ENCODE measurements around the gene TSPAN32. TPM values are rescaled to one million over a fixed set of nuclear protein-coding genes. Genes with fewer than 3 reads are reported as not detected.
A peak's percentile ranks its signal among the peaks of the same experiment; 100 is the strongest.

TSPAN32 gene
- total and polyA plus RNA-seq, 2 donors (not counting 1 experiment from before 2014, with no cell fraction given) = 0.17 TPM; not detected in 1

- no peaks in the 10 kb centered on the region for H3K36me3 ChIP-seq (ENCODE audit: control insufficient read depth, insufficient read depth, low read length)
- no peaks in the 10 kb centered on the region for H4K20me1 ChIP-seq (ENCODE audit: control insufficient read depth, extremely low read depth, insufficient read depth, low read length)
- no peak overlapping the region for H3K4me3 ChIP-seq (replicated peaks in 1 of 4; ENCODE audit: control extremely low read depth in 1 of 4, insufficient read depth in 1 of 4, low read depth in 3 of 4, low read length in 4 of 4)
- no peaks in the 10 kb centered on the region for H3K79me2 ChIP-seq (ENCODE audit: control insufficient read depth, insufficient read depth, low read length)
- DNase-seq (ENCODE audit: low read depth in 2 of 2) = no peak
- TF ChIP-seq CTCF (conservative IDR thresholded peaks at IDR 0.05 in 1 of 2, IDR thresholded peaks at IDR 0.05 in 1 of 2; ENCODE audit: low read depth in 1 of 2, low read length in 2 of 2) (no peak), EZH2 (IDR thresholded peaks at IDR 0.05; ENCODE audit: low read length, missing control alignments) (no peak)
- H3K4me2 ChIP-seq (ENCODE audit: extremely low read depth, insufficient read depth, low read length) = no peak overlapping the region
- no peaks in the 10 kb centered on the region for H3K9me3 ChIP-seq (ENCODE audit: control insufficient read depth, insufficient read depth, low read depth, low read length)
- H3K9ac ChIP-seq (ENCODE audit: insufficient read depth, low read length) = no peak overlapping the region
- no peaks in the 10 kb centered on the region for H3K27me3 ChIP-seq (ENCODE audit: control insufficient read depth, insufficient read depth, low read length)
- no peak overlapping the region for H3K27ac ChIP-seq (ENCODE audit: insufficient read depth, low read length)
- no peak overlapping the region for H2AFZ ChIP-seq (ENCODE audit: low read length)
- H3K4me1 ChIP-seq (ENCODE audit: control insufficient read depth, extremely low read depth, insufficient read depth, low read length) = peaks cover 13% of the 10 kb centered on the region
Measured at GRCh38 chr11:2310786-2311352, 9.1 kb downstream of the TSPAN32 start.

- Histone ChIP-seq H3K36me3 (ENCODE audit: control insufficient read depth, insufficient read depth, low read length) (no peaks in the 10 kb centered on the region), H3K27ac (ENCODE audit: insufficient read depth, low read length) (no peak overlapping the region), H3K9me3 (ENCODE audit: control insufficient read depth, insufficient read depth, low read depth, low read length) (no peaks in the 10 kb centered on the region), H3K27me3 (ENCODE audit: control insufficient read depth, insufficient read depth, low read length) (no peaks in the 10 kb centered on the region), H2AFZ (ENCODE audit: low read length) (no peak overlapping the region), H3K4me2 (ENCODE audit: extremely low read depth, insufficient read depth, low read length) (no peak overlapping the region), H3K79me2 (ENCODE audit: control insufficient read depth, insufficient read depth, low read length) (no peaks in the 10 kb centered on the region), H3K4me3 (replicated peaks in 1 of 4; ENCODE audit: control extremely low read depth in 1 of 4, insufficient read depth in 1 of 4, low read depth in 3 of 4, low read length in 4 of 4) (no peak overlapping the region), H3K9ac (ENCODE audit: insufficient read depth, low read length) (no peak overlapping the region), H3K4me1 (ENCODE audit: control insufficient read depth, extremely low read depth, insufficient read depth, low read length) (peaks cover 12% of the 10 kb centered on the region), H4K20me1 (ENCODE audit: control insufficient read depth, extremely low read depth, insufficient read depth, low read length) (no peaks in the 10 kb centered on the region)
- TF ChIP-seq CTCF (conservative IDR thresholded peaks at IDR 0.05 in 1 of 2, IDR thresholded peaks at IDR 0.05 in 1 of 2; ENCODE audit: low read depth in 1 of 2, low read length in 2 of 2) = no peak
- TF ChIP-seq EZH2 (IDR thresholded peaks at IDR 0.05; ENCODE audit: low read length, missing control alignments) = no peak
- DNase-seq (ENCODE audit: low read depth in 2 of 2) = no peak
Measured at GRCh38 chr11:2311353-2312133, 9.7 kb downstream of the TSPAN32 start.

- TF ChIP-seq EZH2 (IDR thresholded peaks at IDR 0.05; ENCODE audit: low read length, missing control alignments) (no peak), CTCF (conservative IDR thresholded peaks at IDR 0.05 in 1 of 2, IDR thresholded peaks at IDR 0.05 in 1 of 2; ENCODE audit: low read depth in 1 of 2, low read length in 2 of 2) (no peak)
- H3K4me1 ChIP-seq (ENCODE audit: control insufficient read depth, extremely low read depth, insufficient read depth, low read length) = peaks cover 9% of the 10 kb centered on the region
- H3K27ac ChIP-seq (ENCODE audit: insufficient read depth, low read length) = no peak overlapping the region
- H2AFZ ChIP-seq (ENCODE audit: low read length) = no peak overlapping the region
- H3K36me3 ChIP-seq (ENCODE audit: control insufficient read depth, insufficient read depth, low read length) = no peaks in the 10 kb centered on the region
- H3K4me2 ChIP-seq (ENCODE audit: extremely low read depth, insufficient read depth, low read length) = no peak overlapping the region
- H3K79me2 ChIP-seq (ENCODE audit: control insufficient read depth, insufficient read depth, low read length) = no peaks in the 10 kb centered on the region
- no peaks in the 10 kb centered on the region for H3K9me3 ChIP-seq (ENCODE audit: control insufficient read depth, insufficient read depth, low read depth, low read length)
- no peaks in the 10 kb centered on the region for H3K27me3 ChIP-seq (ENCODE audit: control insufficient read depth, insufficient read depth, low read length)
- no peak overlapping the region for H3K9ac ChIP-seq (ENCODE audit: insufficient read depth, low read length)
- peak; percentile 54 to 71 for DNase-seq (ENCODE audit: low read depth in 2 of 2)
- no peak overlapping the region for H3K4me3 ChIP-seq (replicated peaks in 1 of 4; ENCODE audit: control extremely low read depth in 1 of 4, insufficient read depth in 1 of 4, low read depth in 3 of 4, low read length in 4 of 4)
- H4K20me1 ChIP-seq (ENCODE audit: control insufficient read depth, extremely low read depth, insufficient read depth, low read length) = no peaks in the 10 kb centered on the region
Measured at GRCh38 chr11:2312232-2313042, 10.6 kb downstream of the TSPAN32 start.

All from fibroblast of lung (primary cell).